OCI-LY3 (cell line): ENCODE data around the gene C1QL2.

ENCODE experiments used
- EZH2phosphoT487 ChIP-seq: fragments of 200-600 bp; shearing (Covaris generic); IDR thresholded peaks from 2 replicates; pipeline ENCODE4 v1.6.1; 2018; ENCODE audit warnings: antibody characterized with exemption, mixed run types, low read depth
- TF ChIP-seq, protein P1 (sequence below): fragments of 200-600, 300-600 bp; sonication (generic); IDR thresholded peaks from 2 replicates; pipeline ENCODE4 v1.5.1; 2014; ENCODE audit warnings: antibody characterized with exemption, low read length, low read depth

DNA sequence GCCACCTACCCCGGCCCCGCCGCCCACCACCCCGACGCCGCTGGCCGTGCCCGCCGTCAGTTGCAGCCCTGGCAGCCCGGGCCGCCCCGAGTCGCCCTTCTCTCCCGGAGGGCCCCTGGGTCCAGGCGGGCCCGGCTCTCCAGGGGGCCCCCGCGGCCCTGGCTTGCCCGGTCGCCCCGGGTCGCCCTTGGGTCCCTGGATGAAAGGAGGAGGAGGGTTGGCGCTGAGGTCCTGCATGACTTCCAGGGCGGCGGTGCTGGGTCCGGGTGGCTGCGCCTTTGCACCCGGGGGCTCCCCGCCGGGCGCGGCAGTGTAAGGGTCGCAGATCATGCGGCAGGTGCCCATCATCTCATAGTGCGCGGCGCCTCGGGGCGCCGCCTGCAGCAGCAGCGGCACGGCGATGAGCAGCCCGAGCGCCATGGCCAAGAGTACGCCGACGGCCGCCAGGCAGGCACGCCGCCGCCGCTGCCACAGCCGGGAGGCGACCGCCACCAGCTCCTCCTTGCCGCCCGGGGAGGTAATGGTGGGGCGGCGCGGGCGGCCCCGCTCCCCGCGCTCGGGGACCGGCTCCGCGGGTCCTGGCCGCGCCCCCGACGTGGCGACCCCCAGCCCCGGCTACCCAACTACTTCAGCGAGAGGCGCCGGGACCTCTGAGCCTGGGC, 570 bp downstream of the C1QL2 start:
- TF ChIP-seq, protein P1, sequence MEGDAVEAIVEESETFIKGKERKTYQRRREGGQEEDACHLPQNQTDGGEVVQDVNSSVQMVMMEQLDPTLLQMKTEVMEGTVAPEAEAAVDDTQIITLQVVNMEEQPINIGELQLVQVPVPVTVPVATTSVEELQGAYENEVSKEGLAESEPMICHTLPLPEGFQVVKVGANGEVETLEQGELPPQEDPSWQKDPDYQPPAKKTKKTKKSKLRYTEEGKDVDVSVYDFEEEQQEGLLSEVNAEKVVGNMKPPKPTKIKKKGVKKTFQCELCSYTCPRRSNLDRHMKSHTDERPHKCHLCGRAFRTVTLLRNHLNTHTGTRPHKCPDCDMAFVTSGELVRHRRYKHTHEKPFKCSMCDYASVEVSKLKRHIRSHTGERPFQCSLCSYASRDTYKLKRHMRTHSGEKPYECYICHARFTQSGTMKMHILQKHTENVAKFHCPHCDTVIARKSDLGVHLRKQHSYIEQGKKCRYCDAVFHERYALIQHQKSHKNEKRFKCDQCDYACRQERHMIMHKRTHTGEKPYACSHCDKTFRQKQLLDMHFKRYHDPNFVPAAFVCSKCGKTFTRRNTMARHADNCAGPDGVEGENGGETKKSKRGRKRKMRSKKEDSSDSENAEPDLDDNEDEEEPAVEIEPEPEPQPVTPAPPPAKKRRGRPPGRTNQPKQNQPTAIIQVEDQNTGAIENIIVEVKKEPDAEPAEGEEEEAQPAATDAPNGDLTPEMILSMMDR, result no peak
- TF ChIP-seq EZH2phosphoT487, result no peak
